HepG2 (cell line): ENCODE data around the gene PHKA2. TPM values are rescaled to one million over a fixed set of nuclear protein-coding genes. Genes with fewer than 3 reads are reported as not detected.
"Not testable (repeated sequence)": the region's sequence is repeated elsewhere in the genome, so short reads cannot be mapped to it uniquely, and the experiment has no call there.

Experiments
- ATAC-seq: fragments of 200-7000 bp; cut with Tn5 transposase; 3 replicates; pipeline ENCODE4 v1.9.1; 2020; ENCODE audit warnings: mild to moderate bottlenecking, moderate library complexity
- BruUV-seq: library from RNA; stranded (reverse); fragments of 400-500 nt; replicated peaks from 2 replicates; lab custom pipeline; 2021; lab: Mats Ljungman, UMichigan
- CTCF ChIA-PET: fragments of 300-600 bp; formaldehyde crosslinking; extraction: SDS; loops from one replicate; lab custom pipeline; 2021; ENCODE audit warnings: low total read pairs, inconsistent platforms, low intra/inter-chr PET ratio; lab: Yijun Ruan, JAX
- POLR2A ChIA-PET: fragments of 350-600 bp; sonication (Branson Sonifier 250); formaldehyde crosslinking; loops from one replicate; lab custom pipeline; 2020; ENCODE audit warnings: antibody characterized with exemption, inconsistent platforms; lab: Yijun Ruan, JAX
- DNase-seq: peaks from one replicate; pipeline ENCODE4 v3.0.0-alpha.2; 2015; ENCODE audit warnings: low spot score
- FAIRE-seq: peaks from 3 replicates; lab custom pipeline; 2011; peaks lifted over from hg19 to GRCh38; lab: Jason Lieb, UNC
- H2AFZ ChIP-seq: one replicate; pipeline ENCODE4 v1.6.1; 2011; ENCODE audit warnings: low read length, inconsistent platforms
- H3K27ac ChIP-seq: fragments of 300-600 bp; 3 replicates; pipeline ENCODE4 v1.8.0; 2011; ENCODE audit warnings: mixed run types, mild to moderate bottlenecking, mixed read lengths, low read length, inconsistent platforms; ENCODE audit not compliant: insufficient read depth; ENCODE audit errors: extremely low read length
- H3K27me3 ChIP-seq, 2 experiments: fragments of 200-600 bp in 1 of 2; 2 replicates in 1 of 2; 3 replicates in 1 of 2; pipeline versions ENCODE4 v1.6.0 to v1.8.0; 2011; ENCODE audit warnings: low read length in 2 of 2, mild to moderate bottlenecking in 2 of 2, moderate library complexity in 2 of 2, inconsistent platforms in 1 of 2; ENCODE audit not compliant: insufficient read depth in 2 of 2, control insufficient read depth in 1 of 2
- H3K36me3 ChIP-seq, 2 experiments: fragments of 200-600 bp in 1 of 2; replicated peaks in 1 of 2; 2 replicates in 1 of 2; 3 replicates in 1 of 2; pipeline versions ENCODE4 v1.5.1 to v1.8.0; 2011; ENCODE audit warnings: low read length in 2 of 2, inconsistent platforms in 1 of 2; ENCODE audit not compliant: insufficient read depth in 2 of 2, control insufficient read depth in 1 of 2
- H3K4me1 ChIP-seq: 2 replicates; pipeline ENCODE4 v1.5.1; 2012; ENCODE audit warnings: low read length, inconsistent platforms; ENCODE audit not compliant: insufficient read depth
- H3K4me2 ChIP-seq: 2 replicates; pipeline ENCODE4 v1.6.0; 2011; ENCODE audit warnings: low read depth, low read length, inconsistent platforms
- H3K4me3 ChIP-seq, 3 experiments: fragments of 200-600 bp in 1 of 3; sonication (generic), shearing (Covaris generic) in 1 of 3; replicated peaks in 1 of 3; 2 replicates each; pipeline ENCODE4 v1.5.1; 2011 to 2016; ENCODE audit warnings: low read length in 3 of 3, inconsistent platforms in 2 of 3, low read depth in 2 of 3, mild to moderate bottlenecking in 2 of 3, control low read depth in 1 of 3, mixed read lengths in 1 of 3; ENCODE audit not compliant: insufficient read depth in 1 of 3
- H3K79me2 ChIP-seq: one replicate; pipeline ENCODE4 v1.6.1; 2011; ENCODE audit warnings: low read length, inconsistent platforms; ENCODE audit not compliant: insufficient read depth
- H3K9ac ChIP-seq: 2 replicates; pipeline ENCODE4 v1.6.0; 2011; ENCODE audit warnings: mild to moderate bottlenecking, low read depth, low read length, inconsistent platforms; ENCODE audit not compliant: insufficient read depth
- H3K9me3 ChIP-seq: 2 replicates; pipeline ENCODE4 v1.5.1; 2012; ENCODE audit warnings: mild to moderate bottlenecking, low read length
- H4K20me1 ChIP-seq: 2 replicates; pipeline ENCODE4 v1.6.0; 2011; ENCODE audit warnings: inconsistent platforms, mild to moderate bottlenecking, low read length, moderate library complexity; ENCODE audit not compliant: insufficient read depth
- CAMTA2 ChIP-seq: sonication (generic); formaldehyde crosslinking; IDR thresholded peaks from 2 replicates; pipeline ENCODE4 v1.4.0; 2020; ENCODE audit warnings: mild to moderate bottlenecking, missing genetic modification reagents, borderline replicate concordance
- CTCF ChIP-seq: sonication (generic); formaldehyde crosslinking; IDR thresholded peaks from 2 replicates; pipeline ENCODE4 v1.5.0; 2020; ENCODE audit warnings: mild to moderate bottlenecking, missing genetic modification reagents, moderate library complexity
- SMC3 ChIP-seq: IDR thresholded peaks from 2 replicates; pipeline ENCODE4 v1.6.1; 2011; ENCODE audit warnings: low read length, improper control_type of control experiment
- SNRNP70 ChIP-seq: fragments of 200-400 bp; formaldehyde crosslinking; IDR thresholded peaks from 2 replicates; pipeline ENCODE4 v1.6.1; 2017; ENCODE audit warnings: mild to moderate bottlenecking, low read depth, low read length, moderate library complexity
- STAG1 ChIP-seq: sonication (generic); formaldehyde crosslinking; IDR thresholded peaks from 2 replicates; pipeline ENCODE4 v1.4.0; 2020; ENCODE audit warnings: missing genetic modification reagents
- U2AF2 ChIP-seq: fragments of 200-400 bp; formaldehyde crosslinking; IDR thresholded peaks from 2 replicates; pipeline ENCODE4 v1.6.1; 2017; ENCODE audit warnings: low read depth, mild to moderate bottlenecking, low read length
- ZNF772 ChIP-seq: sonication (generic); formaldehyde crosslinking; IDR thresholded peaks from 2 replicates; pipeline ENCODE4 v1.5.0; 2020; ENCODE audit warnings: mild to moderate bottlenecking, missing genetic modification reagents
- WGBS: methylation state at CpG from one replicate; pipeline ENCODE4 v1.1.6; 2017; ENCODE audit warnings: low lambda C conversion rate; 5-methylcytosine and 5-hydroxymethylcytosine counted together
- in situ Hi-C: cut with HindIII; loops from 2 replicates; pipeline ENCODE4 v1.10.0; 2017; ENCODE audit warnings: low pct_unique_long_range_greater_than_20kb; ENCODE audit not compliant: extremely low pct_ligation_motif_present
- intact Hi-C: fragments of 100-400 bp; cut with micrococcal nuclease; formaldehyde crosslinking; loops from one replicate; pipeline ENCODE4 v1.10.0; 2022; ENCODE audit not compliant: unreplicated experiment
- polyA plus RNA-seq, 8 experiments: library from polyadenylated mRNA; depleted of rRNA in 3 of 8; stranded (reverse) in 7 of 8; unstranded in 1 of 8; fragments of >200 nt; fragmentation: Illumina TruSeq in 4 of 8; extraction: Trizol in 4 of 8; gene quantifications; 2 replicates each; pipeline versions ENCODE4 v1.2.1 to v1.2.3, GENCODE V29; 2011 to 2016; ENCODE audit warnings: low read depth in 4 of 8, missing spikeins in 1 of 8, mixed read lengths in 1 of 8; ENCODE audit not compliant: insufficient read depth in 1 of 8
- total RNA-seq, 5 experiments: library from RNA; depleted of rRNA; stranded (reverse); fragments of >200 nt; fragmentation: Illumina TruSeq; extraction: Trizol; gene quantifications; 2 replicates each; pipeline ENCODE4 v1.2.3, GENCODE V29; 2016; ENCODE audit warnings: low read depth in 1 of 5
- TF ChIP-seq, protein P1 (sequence below): sonication (generic); formaldehyde crosslinking; IDR thresholded peaks from 2 replicates; pipeline ENCODE4 v1.8.1; 2022; ENCODE audit warnings: mild to moderate bottlenecking, missing genetic modification reagents

PHKA2 gene
- total and polyA plus RNA-seq, 2 of the 13 experiments (the other 11 are each of a cell fraction or from before 2014, with no cell fraction given) = 20.5 to 273 TPM

- no TSS peak for BruUV-seq
- ATAC-seq (no peak), FAIRE-seq (no peak), DNase-seq (no peak)
- H3K4me2 ChIP-seq = no peak overlapping the region
- intact Hi-C loops (loop anchor here (5.0 kb wide), 1 partner anchor 172 kb away; no protein-coding TSS in a partner anchor), in situ Hi-C loops (loop anchor here (10.0 kb wide), 1 partner anchor 315 kb away; no protein-coding TSS in a partner anchor)
- no peaks in the 10 kb centered on the region for H4K20me1 ChIP-seq
- no peak overlapping the region for H2AFZ ChIP-seq
- no peaks in the 10 kb centered on the region for H3K27me3 ChIP-seq
- no peak overlapping the region for H3K4me3 ChIP-seq
- H3K27ac ChIP-seq = no peak overlapping the region
- H3K9ac ChIP-seq = no peak overlapping the region
- H3K4me1 ChIP-seq = no peaks in the 10 kb centered on the region
- no peaks in the 10 kb centered on the region for H3K36me3 ChIP-seq
- TF ChIP-seq, protein P1, sequence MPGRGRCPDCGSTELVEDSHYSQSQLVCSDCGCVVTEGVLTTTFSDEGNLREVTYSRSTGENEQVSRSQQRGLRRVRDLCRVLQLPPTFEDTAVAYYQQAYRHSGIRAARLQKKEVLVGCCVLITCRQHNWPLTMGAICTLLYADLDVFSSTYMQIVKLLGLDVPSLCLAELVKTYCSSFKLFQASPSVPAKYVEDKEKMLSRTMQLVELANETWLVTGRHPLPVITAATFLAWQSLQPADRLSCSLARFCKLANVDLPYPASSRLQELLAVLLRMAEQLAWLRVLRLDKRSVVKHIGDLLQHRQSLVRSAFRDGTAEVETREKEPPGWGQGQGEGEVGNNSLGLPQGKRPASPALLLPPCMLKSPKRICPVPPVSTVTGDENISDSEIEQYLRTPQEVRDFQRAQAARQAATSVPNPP (CRISPR knock-in tag) = no peak
- TF ChIP-seq ZNF772 = no peak
- H3K9me3 ChIP-seq = no peaks in the 10 kb centered on the region
- H3K79me2 ChIP-seq = no peaks in the 10 kb centered on the region
- ChIA-PET POLR2A (no interaction called here), CTCF (no interaction called here)
- WGBS = 100% methylated on average over 2 of the region's 2 CpGs
These were observed 36.1 kb upstream of the PHKA2 start for GRCh38 chrX:19019996-19020395.

DNA sequence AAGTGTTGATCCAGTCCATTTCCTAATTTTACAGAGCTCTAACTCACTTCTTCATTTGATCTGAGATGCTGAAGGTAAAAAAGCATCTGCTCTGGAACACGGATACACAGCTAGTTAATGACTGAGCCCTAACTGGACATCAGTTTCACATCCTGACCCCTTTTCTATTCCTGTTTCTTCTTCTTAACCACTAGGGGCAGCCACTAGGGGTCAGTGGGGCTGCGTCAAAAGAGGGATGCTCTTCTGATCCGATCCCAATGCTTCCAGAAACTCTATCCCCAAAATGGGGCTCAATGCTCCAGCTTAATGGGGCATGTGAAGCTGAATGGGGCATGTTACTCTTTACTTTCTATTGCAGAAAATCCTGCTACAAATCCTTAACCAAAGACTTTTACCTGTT, 33.4 kb upstream of the PHKA2 start:
- H3K4me1 ChIP-seq = no peaks in the 10 kb centered on the region
- H3K27me3 ChIP-seq = no peaks in the 10 kb centered on the region
- H3K9ac ChIP-seq = no peak overlapping the region
- no peaks in the 10 kb centered on the region for H3K36me3 ChIP-seq
- ChIA-PET POLR2A (no interaction called here), CTCF (interaction anchor here (1.5 to 3.3 kb wide), 2 partner anchors 317 to 626 kb away, joined by 5 to 39 read pairs; no protein-coding TSS in a partner anchor)
- TF ChIP-seq STAG1 (CRISPR knock-in tag) (peak; percentile 74), CAMTA2 (CRISPR knock-in tag) (no peak), U2AF2 (no peak), CTCF (CRISPR knock-in tag) (peak; percentile 66), SMC3 (peak; percentile 40; the same call in 1 of the 2 replicates), SNRNP70 (no peak)
- FAIRE-seq (peak; percentile 81), ATAC-seq (peak; percentile 75), DNase-seq (peak; percentile 13)
- H3K27ac ChIP-seq = no peak overlapping the region
- no peak overlapping the region for H2AFZ ChIP-seq
- H4K20me1 ChIP-seq = no peaks in the 10 kb centered on the region
- H3K79me2 ChIP-seq = no peaks in the 10 kb centered on the region
- in situ Hi-C loops = loop anchor here (10.0 kb wide), 1 partner anchor 318 kb away; no protein-coding TSS in a partner anchor
- no peaks in the 10 kb centered on the region for H3K9me3 ChIP-seq
- 4% methylated on average over 3 of the region's 3 CpGs for WGBS
- no peak overlapping the region for H3K4me2 ChIP-seq
- intact Hi-C loops = loop anchor here (1.0 to 5.0 kb wide), 2 partner anchors 175 to 317 kb away; no protein-coding TSS in a partner anchor
- no peak overlapping the region for H3K4me3 ChIP-seq
- no TSS peak for BruUV-seq

GRCh38 chrX:19016614-19017013, 32.7 kb upstream of the PHKA2 start:
- H3K4me3 ChIP-seq, POLR2A ChIA-PET, H3K9me3 ChIP-seq, H3K4me2 ChIP-seq, H4K20me1 ChIP-seq, BruUV-seq, H3K27me3 ChIP-seq, H3K36me3 ChIP-seq, H2AFZ ChIP-seq, DNase-seq, ATAC-seq, H3K79me2 ChIP-seq, FAIRE-seq, H3K9ac ChIP-seq, H3K27ac ChIP-seq, H3K4me1 ChIP-seq: not testable (repeated sequence)
- intact Hi-C loops (loop anchor here (1.0 to 5.0 kb wide), 2 partner anchors 176 to 318 kb away; no protein-coding TSS in a partner anchor), in situ Hi-C loops (loop anchor here (10.0 kb wide), 1 partner anchor 318 kb away; no protein-coding TSS in a partner anchor)
- CTCF ChIA-PET = interaction anchor here (1.5 to 3.3 kb wide), 2 partner anchors 318 to 626 kb away, joined by 5 to 39 read pairs; no protein-coding TSS in a partner anchor
- 74% methylated on average over 8 of the region's 8 CpGs for WGBS
